T-helper 2 cell (primary cell): ENCODE data around the gene MS4A6A.
"Not testable (repeated sequence)": the region's sequence is repeated elsewhere in the genome, so short reads cannot be mapped to it uniquely, and the experiment has no call there.

Experiments
- DNase-seq, 5 experiments: peaks; one replicate each; pipeline versions ENCODE4 v3.0.0 to v3.0.0-alpha.2; 2012 to 2022
- total RNA-seq, 2 donors: gene quantifications; one replicate each; lab custom pipeline; 2026; lab: John Stamatoyannopoulos, UW

MS4A6A gene, protein sequence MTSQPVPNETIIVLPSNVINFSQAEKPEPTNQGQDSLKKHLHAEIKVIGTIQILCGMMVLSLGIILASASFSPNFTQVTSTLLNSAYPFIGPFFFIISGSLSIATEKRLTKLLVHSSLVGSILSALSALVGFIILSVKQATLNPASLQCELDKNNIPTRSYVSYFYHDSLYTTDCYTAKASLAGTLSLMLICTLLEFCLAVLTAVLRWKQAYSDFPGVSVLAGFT
- 0.62 to 2.1 reads per million in 2 donors for total RNA-seq

GRCh38 chr11:60182541-60183330 lies at the start of gene MS4A6A:
Gene MS4A6A (minus strand): TSS chr11:60183083. CDS start chr11:60181727, 1,356 bp downstream.
- DNase-seq, result no peak

- DNase-seq, result no peak
Measured at GRCh38 chr11:60230681-60231080, 47.8 kb upstream of the MS4A6A start.

GRCh38 chr11:60222141-60222540 lies 39.3 kb upstream of the MS4A6A start:
- no peak for DNase-seq

DNA sequence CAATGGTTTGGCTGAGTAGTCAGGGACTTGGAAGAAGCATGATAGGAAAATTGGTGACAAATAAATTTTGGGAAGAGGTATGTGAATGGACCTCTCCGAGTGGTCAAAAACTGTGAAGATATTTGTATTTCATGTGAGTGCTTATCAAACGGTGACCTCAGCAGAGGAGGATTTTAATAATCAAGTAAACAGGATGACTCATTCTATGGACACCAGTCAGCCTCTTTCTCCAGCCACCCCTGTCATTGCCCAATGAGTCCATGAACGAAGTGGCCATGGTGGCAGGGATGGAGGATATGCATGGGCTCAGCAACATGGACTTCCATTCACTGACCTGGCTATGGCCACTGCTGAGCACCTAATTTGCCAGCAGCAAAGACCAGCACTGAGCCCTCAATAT lies 38.8 kb upstream of the MS4A6A start:
- DNase-seq, result no peak

DNA sequence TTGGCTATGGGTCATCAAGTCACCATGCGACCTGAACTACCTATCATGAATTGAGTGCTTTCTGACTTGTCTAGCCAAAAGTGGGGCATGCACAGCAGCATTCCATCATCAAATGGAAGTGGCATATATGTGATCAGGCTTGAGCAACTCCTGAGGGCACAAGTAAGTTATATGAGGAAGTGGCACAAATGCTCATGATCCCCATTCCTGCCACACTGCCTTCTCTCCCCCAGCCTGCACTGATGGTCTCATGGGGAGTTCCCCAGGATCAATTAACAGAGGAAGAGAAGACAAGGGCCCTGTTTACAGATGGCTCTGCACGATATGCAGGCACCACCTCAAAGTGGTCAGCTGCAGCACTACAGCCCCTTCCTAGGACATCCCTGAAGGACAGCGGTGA lies 38.3 kb upstream of the MS4A6A start:
- no peak for DNase-seq

DNA sequence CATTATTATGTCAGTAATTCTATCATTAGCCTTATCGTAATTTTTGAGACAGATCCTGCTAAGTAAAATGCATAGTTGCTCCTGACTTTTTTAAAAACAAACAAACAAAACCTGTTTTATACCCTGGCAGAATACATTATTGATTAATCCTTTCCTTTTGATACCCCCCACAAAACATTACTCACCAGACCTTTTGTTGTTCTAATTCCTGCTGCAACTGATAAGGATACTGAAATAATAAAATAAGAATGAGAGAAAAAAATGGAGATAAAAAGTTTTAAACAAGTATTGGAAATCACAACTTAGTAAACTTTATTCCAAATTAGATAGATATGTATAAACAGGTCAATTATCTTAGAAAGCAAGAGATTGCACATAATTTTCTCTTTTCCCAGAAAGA lies 31.5 kb upstream of the MS4A6A start:
- DNase-seq, result no peak

DNA sequence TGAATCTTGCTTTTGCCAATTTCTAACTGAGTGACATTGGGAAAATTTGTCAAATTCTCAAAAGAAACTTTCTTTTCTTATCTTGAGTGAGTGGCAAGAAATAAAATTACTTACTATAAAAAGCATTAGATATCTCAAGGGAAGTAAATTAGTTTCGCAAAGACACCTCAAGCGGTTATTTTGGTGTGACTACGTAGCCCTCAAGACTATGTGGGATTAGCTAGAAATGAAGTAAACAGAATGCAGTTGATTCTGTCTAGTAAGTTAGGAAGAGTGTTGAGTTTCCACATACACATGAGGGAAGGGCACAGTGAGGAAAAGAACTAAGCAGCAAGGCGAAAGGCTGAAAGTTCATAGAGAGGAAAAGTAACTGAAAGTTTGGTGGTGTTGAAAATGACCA lies 28.3 kb upstream of the MS4A6A start:
- DNase-seq, result no peak

GRCh38 chr11:60209977-60210376 lies 27.1 kb upstream of the MS4A6A start:
- no peak for DNase-seq

DNA sequence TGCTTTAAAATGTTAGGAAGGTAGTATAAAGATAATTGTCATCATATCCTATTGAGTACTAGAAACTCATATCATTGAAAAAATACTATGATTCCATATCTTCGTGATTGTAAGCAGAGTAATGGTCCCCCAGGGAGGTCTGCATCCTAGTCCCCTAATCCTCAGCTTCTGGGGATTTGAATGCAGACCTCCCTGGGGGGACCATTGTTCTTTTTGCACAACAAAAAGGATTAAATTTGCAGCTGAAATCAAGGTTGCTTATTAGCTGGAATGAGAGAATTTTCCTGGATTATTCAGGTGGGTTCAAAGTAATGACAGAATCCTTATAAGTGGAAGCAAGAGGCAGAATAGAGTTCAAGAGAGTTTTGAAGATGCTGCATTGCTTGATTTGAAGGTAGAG lies 26.1 kb upstream of the MS4A6A start:
- no peak for DNase-seq

GRCh38 chr11:60208146-60208895 lies 25.4 kb upstream of the MS4A6A start:
- DNase-seq, result no peak

- DNase-seq, result peak in 1 of 5 experiments; percentile 21
Measured at GRCh38 chr11:60206616-60207015, 23.7 kb upstream of the MS4A6A start.

- no peak for DNase-seq
Measured at GRCh38 chr11:60204922-60205321, 22.0 kb upstream of the MS4A6A start.

DNA sequence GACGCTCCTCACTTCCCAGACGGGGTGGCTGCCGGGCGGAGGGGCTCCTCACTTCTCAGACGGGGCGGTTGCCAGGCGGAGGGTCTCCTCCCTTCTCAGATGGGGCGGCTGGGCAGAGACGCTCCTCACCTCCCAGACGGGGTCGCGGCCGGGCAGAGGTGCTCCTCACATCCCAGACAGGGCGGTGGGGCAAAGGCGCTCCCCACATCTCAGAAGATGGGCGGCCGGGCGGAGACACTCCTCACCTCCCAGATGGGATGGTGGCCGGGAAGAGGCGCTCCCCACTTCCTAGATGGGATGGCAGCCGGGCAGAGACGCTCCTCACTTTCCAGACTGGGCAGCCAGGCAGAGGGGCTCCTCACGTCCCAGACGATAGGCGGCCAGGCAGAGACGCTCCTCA lies 18.5 kb upstream of the MS4A6A start:
- not testable (repeated sequence) for DNase-seq

GRCh38 chr11:60197442-60197841 lies 14.6 kb upstream of the MS4A6A start:
- no peak for DNase-seq

- no peak for DNase-seq
Measured at GRCh38 chr11:60195923-60196368, 13.1 kb upstream of the MS4A6A start.

- DNase-seq, result no peak
Measured at GRCh38 chr11:60194511-60194910, 11.6 kb upstream of the MS4A6A start.

DNA sequence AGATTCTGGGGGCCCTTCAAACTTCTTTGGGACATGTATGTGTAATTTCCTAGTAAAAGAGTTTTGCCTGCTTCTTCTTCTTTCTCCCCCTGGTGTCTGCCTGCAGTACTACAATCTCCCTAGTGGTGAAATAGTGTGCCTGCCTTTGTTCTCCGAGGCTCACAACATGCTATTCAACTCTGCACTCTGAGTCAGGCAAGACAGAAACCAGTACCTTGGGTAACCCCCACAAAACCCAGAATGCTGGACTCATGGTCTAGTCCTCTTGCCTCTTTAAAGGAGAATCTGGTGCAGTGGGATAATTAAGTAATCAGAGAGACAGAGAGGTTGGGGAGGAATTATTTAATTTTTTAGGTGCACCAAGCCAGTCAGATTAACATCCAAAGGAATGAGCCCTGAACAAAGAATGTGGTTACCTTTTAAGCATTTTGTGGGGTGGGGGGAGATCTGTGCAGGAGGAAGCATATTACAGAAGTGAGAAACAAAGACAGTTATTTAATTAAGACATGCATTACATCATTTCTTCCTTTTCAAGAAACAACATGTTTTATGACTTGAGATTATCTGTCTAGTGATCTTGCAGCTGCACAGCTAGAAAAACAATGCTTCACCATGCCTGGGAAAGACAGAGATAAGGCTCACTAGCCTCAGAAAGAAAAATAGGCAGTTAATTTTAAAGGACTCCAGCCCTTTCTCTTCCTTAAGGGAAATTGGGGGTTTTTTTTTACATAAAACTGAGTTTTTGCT lies 11.0 kb upstream of the MS4A6A start:
- peak in 4 of 5 experiments; percentile 3 to 53 (median 31) for DNase-seq

- not testable (repeated sequence) for DNase-seq
Measured at GRCh38 chr11:60192564-60192963, 9.7 kb upstream of the MS4A6A start.

DNA sequence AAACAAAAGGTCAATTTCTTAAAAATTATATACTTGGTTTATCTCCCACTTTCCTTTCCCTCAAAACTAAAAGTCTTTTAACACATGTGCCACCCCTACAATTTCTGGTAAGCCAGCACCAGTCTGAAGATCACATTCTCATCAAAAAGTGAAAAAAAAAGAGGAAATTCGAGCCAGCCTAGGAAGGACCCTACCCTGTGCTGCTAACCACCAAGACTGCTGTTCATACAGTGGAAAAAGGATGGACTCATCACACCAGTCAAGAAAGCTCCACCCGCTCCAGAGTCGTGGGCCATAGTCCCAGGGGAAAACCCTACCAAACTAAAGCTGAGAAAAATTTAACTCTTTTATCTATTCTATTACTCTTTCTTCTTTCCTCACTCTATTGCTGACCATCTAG lies 5.6 kb upstream of the MS4A6A start:
- not testable (repeated sequence) for DNase-seq

GRCh38 chr11:60186128-60186527 lies 3.2 kb upstream of the MS4A6A start:
- DNase-seq, result not testable (repeated sequence)

DNA sequence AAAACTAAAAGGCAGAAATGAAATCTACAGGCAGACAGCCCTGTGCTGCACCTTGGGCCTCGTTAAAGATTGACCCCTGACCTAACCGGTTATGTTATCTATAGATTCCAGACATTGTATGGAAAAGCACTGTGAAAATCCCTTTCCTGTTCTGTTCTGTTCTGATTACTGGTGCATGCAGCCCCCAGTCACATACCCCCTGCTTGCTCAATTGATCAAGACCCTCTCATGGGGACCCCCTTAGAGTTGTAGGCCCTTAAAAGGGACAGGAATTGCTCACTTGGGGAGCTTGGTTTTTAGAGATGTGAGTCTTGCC lies 2.6 kb upstream of the MS4A6A start:
- not testable (repeated sequence) for DNase-seq

- no peak for DNase-seq
Measured at GRCh38 chr11:60184824-60185511, 2.1 kb upstream of the MS4A6A start.
